H9 (cell line): Measurements from ENCODE around the gene SLC7A1. TPM values are rescaled to one million over a fixed set of nuclear protein-coding genes. Genes with fewer than 3 reads are reported as not detected.

Experiments used
- DNase-seq: peaks from one replicate; pipeline ENCODE4 v3.0.0-alpha.2; 2017
- H2AFZ ChIP-seq: one replicate; pipeline ENCODE4 v1.6.1; 2013; ENCODE audit warnings: mild to moderate bottlenecking, low read length, control low read depth, moderate library complexity
- H2AK5ac ChIP-seq: 2 replicates; pipeline ENCODE4 v1.6.1; 2013; ENCODE audit warnings: low read length, control low read depth, mixed read lengths; ENCODE audit not compliant: insufficient read length
- H2BK120ac ChIP-seq: one replicate; pipeline ENCODE4 v1.6.1; 2013; ENCODE audit warnings: low read depth, mild to moderate bottlenecking, low read length, control low read depth, inconsistent platforms; ENCODE audit not compliant: poor library complexity, severe bottlenecking
- H2BK12ac ChIP-seq: 2 replicates; pipeline ENCODE4 v1.6.1; 2013; ENCODE audit warnings: low read length, control low read depth, mixed read lengths, low read depth; ENCODE audit not compliant: insufficient read length
- H2BK15ac ChIP-seq: 2 replicates; pipeline ENCODE4 v1.6.1; 2013; ENCODE audit warnings: low read depth, low read length, control low read depth
- H2BK20ac ChIP-seq: one replicate; pipeline ENCODE4 v1.6.1; 2013; ENCODE audit warnings: low read depth, mild to moderate bottlenecking, low read length, control low read depth, inconsistent platforms; ENCODE audit not compliant: poor library complexity, severe bottlenecking
- H2BK5ac ChIP-seq: 2 replicates; pipeline ENCODE4 v1.6.1; 2013; ENCODE audit warnings: low read length, control low read depth, mixed read lengths; ENCODE audit not compliant: insufficient read length
- H3K14ac ChIP-seq: 2 replicates; pipeline ENCODE4 v1.6.1; 2013; ENCODE audit warnings: low read length, control low read depth; ENCODE audit not compliant: insufficient read depth
- H3K18ac ChIP-seq: 2 replicates; pipeline ENCODE4 v1.6.1; 2013; ENCODE audit warnings: low read depth, mild to moderate bottlenecking, mixed read lengths, low read length, control low read depth; ENCODE audit not compliant: insufficient read length
- H3K23ac ChIP-seq: 2 replicates; pipeline ENCODE4 v1.6.1; 2013; ENCODE audit warnings: low read length, control low read depth, mixed read lengths, low read depth; ENCODE audit not compliant: insufficient read length
- H3K23me2 ChIP-seq: 2 replicates; pipeline ENCODE4 v1.6.1; 2013; ENCODE audit warnings: low read depth, mild to moderate bottlenecking, mixed read lengths, low read length, control low read depth; ENCODE audit not compliant: insufficient read length, poor library complexity, severe bottlenecking
- H3K27ac ChIP-seq: 2 replicates; pipeline ENCODE4 v1.5.1; 2013; ENCODE audit warnings: low read length, control low read depth, mixed read lengths, low read depth; ENCODE audit not compliant: insufficient read length
- H3K27me3 ChIP-seq: 2 replicates; pipeline ENCODE4 v1.6.1; 2013; ENCODE audit warnings: low read length, control low read depth, inconsistent platforms; ENCODE audit not compliant: insufficient read depth
- H3K4ac ChIP-seq: 2 replicates; pipeline ENCODE4 v1.6.1; 2013; ENCODE audit warnings: low read depth, mild to moderate bottlenecking, control low read depth, inconsistent platforms, low read length, moderate library complexity
- H3K4me1 ChIP-seq: 2 replicates; pipeline ENCODE4 v1.6.1; 2013; ENCODE audit warnings: low read length, control low read depth, inconsistent platforms; ENCODE audit not compliant: insufficient read depth
- H3K4me2 ChIP-seq: 2 replicates; pipeline ENCODE4 v1.6.1; 2013; ENCODE audit warnings: low read length, control low read depth, mixed read lengths; ENCODE audit not compliant: insufficient read length, insufficient read depth
- H3K56ac ChIP-seq: 2 replicates; pipeline ENCODE4 v1.6.1; 2013; ENCODE audit warnings: low read depth, mild to moderate bottlenecking, mixed read lengths, low read length, control low read depth; ENCODE audit not compliant: insufficient read length
- H3K79me1 ChIP-seq: 2 replicates; pipeline ENCODE4 v1.6.1; 2013; ENCODE audit warnings: low read depth, mild to moderate bottlenecking, moderate library complexity, low read length, control low read depth, inconsistent platforms; ENCODE audit not compliant: insufficient read depth, poor library complexity, severe bottlenecking
- H3K79me2 ChIP-seq: 2 replicates; pipeline ENCODE4 v1.6.1; 2013; ENCODE audit warnings: low read length, control low read depth, inconsistent platforms; ENCODE audit not compliant: insufficient read depth
- H3K9ac ChIP-seq: 2 replicates; pipeline ENCODE4 v1.6.1; 2013; ENCODE audit warnings: low read length, control low read depth, mixed read lengths; ENCODE audit not compliant: insufficient read length; ENCODE audit errors: extremely low read depth
- H3K9me3 ChIP-seq: one replicate; pipeline ENCODE4 v1.6.1; 2013; ENCODE audit warnings: low read depth, low read length, inconsistent platforms; ENCODE audit not compliant: control insufficient read depth
- H3T11ph ChIP-seq: one replicate; pipeline ENCODE4 v1.6.1; 2013; ENCODE audit warnings: mild to moderate bottlenecking, low read length, control low read depth, inconsistent platforms
- H4K20me1 ChIP-seq: one replicate; pipeline ENCODE4 v1.6.1; 2013; ENCODE audit not compliant: control insufficient read depth, insufficient read length, insufficient read depth
- H4K5ac ChIP-seq: 2 replicates; pipeline ENCODE4 v1.6.1; 2013; ENCODE audit warnings: low read depth, mild to moderate bottlenecking, mixed read lengths, low read length, control low read depth; ENCODE audit not compliant: insufficient read length
- H4K8ac ChIP-seq: replicated peaks from 2 replicates; pipeline ENCODE4 v1.6.1; 2013; ENCODE audit warnings: low read length, control low read depth, mixed read lengths, low read depth; ENCODE audit not compliant: insufficient read length
- H4K91ac ChIP-seq: 2 replicates; pipeline ENCODE4 v1.6.1; 2013; ENCODE audit warnings: low read depth, mild to moderate bottlenecking, moderate library complexity, mixed read lengths, low read length, control low read depth; ENCODE audit not compliant: insufficient read length
- H3K27ac Mint-ChIP-seq, 3 experiments: 2 replicates in 2 of 3; 3 replicates in 1 of 3; pipeline ENCODE4 v1.8.0; 2020 to 2021; ENCODE audit warnings: mixed read lengths in 3 of 3, mild to moderate bottlenecking in 1 of 3, moderate library complexity in 1 of 3
- H3K27me3 Mint-ChIP-seq: 2 replicates; pipeline ENCODE4 v1.8.0; 2021; ENCODE audit warnings: low read depth, mild to moderate bottlenecking, moderate library complexity, mixed read lengths
- H3K36me3 Mint-ChIP-seq, 3 experiments: 2 replicates in 2 of 3; 3 replicates in 1 of 3; pipeline ENCODE4 v1.8.0; 2020 to 2021; ENCODE audit warnings: low read depth in 3 of 3, mixed read lengths in 3 of 3; ENCODE audit not compliant: insufficient read depth in 1 of 3
- H3K4me1 Mint-ChIP-seq, 2 experiments: 2 replicates each; pipeline ENCODE4 v1.8.0; 2020; ENCODE audit warnings: mixed read lengths in 2 of 2
- H3K4me3 Mint-ChIP-seq, 2 experiments: 2 replicates in 1 of 2; 3 replicates in 1 of 2; pipeline ENCODE4 v1.8.0; 2020 to 2021; ENCODE audit warnings: mild to moderate bottlenecking in 2 of 2, mixed read lengths in 2 of 2, moderate library complexity in 1 of 2
- H3K9me3 Mint-ChIP-seq, 2 experiments: 2 replicates in 1 of 2; 3 replicates in 1 of 2; pipeline ENCODE4 v1.8.0; 2020; ENCODE audit warnings: mild to moderate bottlenecking in 2 of 2, mixed read lengths in 2 of 2, moderate library complexity in 1 of 2
- WGBS: extraction: QIAGEN DNeasy Blood & Tissue Kit; methylation state at CpG from one replicate; pipeline ENCODE4 v1.1.7; 2013; ENCODE audit warnings: missing lambda C conversion rate, low lambda C conversion rate, mixed read lengths; ENCODE audit not compliant: insufficient read length; ENCODE audit errors: extremely low coverage; 5-methylcytosine and 5-hydroxymethylcytosine counted together
- total RNA-seq: library from RNA; stranded (reverse); gene quantifications from 2 replicates; pipeline ENCODE4 v1.2.1, GENCODE V29; 2021
- TF ChIP-seq, protein P1 (sequence below): fragments of 200-600 bp; sonication (generic); conservative IDR thresholded peaks from 3 replicates; pipeline ENCODE4 v1.8.0; 2021; ENCODE audit warnings: antibody characterized with exemption, mild to moderate bottlenecking

Gene SLC7A1
- total RNA-seq, 1 experiment from 2014 or later, result 109 TPM

DNA sequence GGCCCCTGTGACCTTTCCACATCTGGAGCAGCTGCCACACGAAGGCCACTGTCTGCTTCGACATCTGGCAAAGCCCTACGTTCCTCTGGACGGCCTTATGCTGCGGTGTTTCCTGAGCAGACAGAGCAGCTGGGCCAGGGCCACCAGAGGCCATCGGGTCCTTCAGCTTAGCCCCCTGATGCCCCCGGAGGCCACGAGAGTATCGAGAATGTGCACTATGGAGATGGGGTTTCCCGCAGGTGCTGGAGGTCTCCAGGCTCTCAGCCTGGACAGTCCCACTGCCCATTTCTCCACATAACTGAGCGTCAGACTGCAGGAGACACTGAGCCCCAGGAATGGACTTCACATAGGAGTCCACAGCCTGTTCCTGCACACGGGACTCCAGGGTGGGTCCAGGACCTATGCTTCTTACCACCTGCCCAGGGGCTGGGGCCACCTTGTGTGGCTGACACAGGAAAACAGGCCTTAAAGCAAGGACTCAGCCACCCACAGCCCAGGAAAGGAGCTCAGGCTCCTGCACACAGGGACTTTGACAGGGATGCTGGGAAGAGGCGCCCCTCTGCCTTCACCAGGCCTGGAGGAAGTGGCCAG is 80.7 kb downstream of the SLC7A1 start:
- Mint-ChIP-seq H3K9me3 (no peaks in the 10 kb centered on the region), H3K36me3 (peaks cover 42 to 88% (median 68%) of the 10 kb centered on the region in 3 experiments; a peak in 6 of 7 replicates), H3K27ac (no peak overlapping the region), H3K27me3 (no peaks in the 10 kb centered on the region), H3K4me1 (peaks cover 0 to under 1% of the 10 kb centered on the region in 2 experiments; a peak in 1 of 4 replicates), H3K4me3 (no peak overlapping the region)
- H4K8ac ChIP-seq, result no peak overlapping the region
- H3K79me1 ChIP-seq, result no peaks in the 10 kb centered on the region
- no peak overlapping the region for H3K9ac ChIP-seq
- no peaks in the 10 kb centered on the region for H3K9me3 ChIP-seq
- no peak overlapping the region for H4K91ac ChIP-seq
- no peaks in the 10 kb centered on the region for H3K4me1 ChIP-seq
- H2BK12ac ChIP-seq, result no peak overlapping the region
- no peaks in the 10 kb centered on the region for H3K23me2 ChIP-seq
- no peak overlapping the region for H3K18ac ChIP-seq
- H2BK15ac ChIP-seq, result no peak overlapping the region
- no peak overlapping the region for H3K56ac ChIP-seq
- H2AFZ ChIP-seq, result no peak overlapping the region
- no peak overlapping the region for H4K5ac ChIP-seq
- no peak overlapping the region for H2BK20ac ChIP-seq
- H2BK5ac ChIP-seq, result no peak overlapping the region
- no peak for DNase-seq
- no peaks in the 10 kb centered on the region for H3K27me3 ChIP-seq
- no peak overlapping the region for H3T11ph ChIP-seq
- H3K23ac ChIP-seq, result no peak overlapping the region
- H3K27ac ChIP-seq, result no peak overlapping the region
- no peaks in the 10 kb centered on the region for H4K20me1 ChIP-seq
- TF ChIP-seq, protein P1, sequence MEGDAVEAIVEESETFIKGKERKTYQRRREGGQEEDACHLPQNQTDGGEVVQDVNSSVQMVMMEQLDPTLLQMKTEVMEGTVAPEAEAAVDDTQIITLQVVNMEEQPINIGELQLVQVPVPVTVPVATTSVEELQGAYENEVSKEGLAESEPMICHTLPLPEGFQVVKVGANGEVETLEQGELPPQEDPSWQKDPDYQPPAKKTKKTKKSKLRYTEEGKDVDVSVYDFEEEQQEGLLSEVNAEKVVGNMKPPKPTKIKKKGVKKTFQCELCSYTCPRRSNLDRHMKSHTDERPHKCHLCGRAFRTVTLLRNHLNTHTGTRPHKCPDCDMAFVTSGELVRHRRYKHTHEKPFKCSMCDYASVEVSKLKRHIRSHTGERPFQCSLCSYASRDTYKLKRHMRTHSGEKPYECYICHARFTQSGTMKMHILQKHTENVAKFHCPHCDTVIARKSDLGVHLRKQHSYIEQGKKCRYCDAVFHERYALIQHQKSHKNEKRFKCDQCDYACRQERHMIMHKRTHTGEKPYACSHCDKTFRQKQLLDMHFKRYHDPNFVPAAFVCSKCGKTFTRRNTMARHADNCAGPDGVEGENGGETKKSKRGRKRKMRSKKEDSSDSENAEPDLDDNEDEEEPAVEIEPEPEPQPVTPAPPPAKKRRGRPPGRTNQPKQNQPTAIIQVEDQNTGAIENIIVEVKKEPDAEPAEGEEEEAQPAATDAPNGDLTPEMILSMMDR, result no peak
- H3K14ac ChIP-seq, result no peak overlapping the region
- H3K4me2 ChIP-seq, result no peak overlapping the region
- H3K79me2 ChIP-seq, result no peaks in the 10 kb centered on the region
- no peak overlapping the region for H2AK5ac ChIP-seq
- no peak overlapping the region for H2BK120ac ChIP-seq
- no CpG with 5 or more reads among the region's 13 CpGs for WGBS
- no peak overlapping the region for H3K4ac ChIP-seq
